ENCODE results near the gene SYTL2. TPM values are rescaled to one million over a fixed set of nuclear protein-coding genes. Genes with fewer than 3 reads are reported as not detected.

SYTL2 gene
- total RNA-seq, 1 donor from 2014 or later, result 51.1 TPM

DNA sequence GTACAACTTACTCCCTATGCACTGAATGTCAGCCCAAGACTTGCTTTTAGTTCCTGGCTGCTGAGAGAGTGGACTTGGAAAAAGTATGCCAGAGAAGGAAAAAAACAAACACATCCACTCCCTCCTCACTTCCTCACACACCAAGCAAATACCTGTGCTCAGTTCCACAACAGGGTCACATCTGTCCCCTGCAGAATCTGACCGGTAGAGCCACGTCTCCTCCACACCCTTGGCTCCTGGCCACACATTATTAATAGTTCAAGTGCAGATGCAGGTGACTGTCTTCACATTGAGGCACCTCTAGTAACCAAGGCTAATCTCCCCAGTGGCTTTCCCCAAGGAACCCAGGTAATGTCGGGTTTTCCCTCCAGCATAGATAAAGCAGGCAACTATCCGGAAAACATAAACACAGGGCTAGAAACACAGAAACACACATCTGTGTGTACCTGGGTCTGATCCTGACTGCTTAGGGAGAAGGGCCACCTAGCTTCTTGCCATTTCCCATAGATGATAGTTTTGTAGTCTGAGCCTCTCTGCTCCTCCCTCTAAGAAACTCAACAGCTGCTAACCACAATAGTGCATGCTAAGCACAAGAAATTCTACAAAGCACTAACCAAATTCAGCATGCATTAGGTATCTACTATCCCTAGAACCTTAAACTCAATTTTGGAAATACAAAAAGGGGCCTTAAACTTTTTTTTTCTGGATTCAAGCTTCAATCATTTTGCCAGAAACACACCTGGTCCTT, 10.2 kb downstream of the SYTL2 start:
- Histone ChIP-seq H3K36me3 (ENCODE audit: control insufficient read depth in 3 of 3, insufficient read depth in 3 of 3, low read length in 3 of 3) (no peaks in the 10 kb centered on the region), H3K4me1 (ENCODE audit: control insufficient read depth in 3 of 3, insufficient read depth in 3 of 3, low read length in 3 of 3) (peaks cover 0 to 3% (median 0%) of the 10 kb centered on the region in 3 donors), H3K27me3 (ENCODE audit: control insufficient read depth in 3 of 3, insufficient read depth in 3 of 3, low read length in 3 of 3) (no peaks in the 10 kb centered on the region), H3K9ac (ENCODE audit: low read depth in 1 of 3, low read length in 3 of 3) (no peak overlapping the region), H3K4me3 (ENCODE audit: low read length in 3 of 3) (no peak overlapping the region), H3K9me3 (ENCODE audit: control insufficient read depth in 3 of 3, low read length in 3 of 3) (no peaks in the 10 kb centered on the region), H3K27ac (ENCODE audit: low read depth, low read length) (no peak overlapping the region)

DNA sequence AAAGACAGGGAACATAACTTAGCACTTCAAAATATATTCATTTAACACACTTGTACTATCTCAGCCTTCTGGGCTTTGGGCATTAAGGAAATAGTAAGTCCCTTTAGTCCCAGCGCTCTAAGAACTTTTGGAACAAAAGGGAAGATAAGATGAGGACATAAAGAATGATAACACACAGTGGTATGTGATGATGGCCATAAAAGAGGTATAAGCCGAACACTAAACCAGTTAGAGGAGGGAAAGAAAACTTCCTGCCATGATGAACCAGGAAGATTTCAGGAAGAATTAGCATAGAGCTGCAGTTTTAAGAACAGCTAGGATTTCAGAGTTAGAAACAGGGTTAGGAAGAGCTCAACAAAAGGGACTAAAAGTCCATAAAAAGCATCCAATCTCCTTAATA, 11.8 kb downstream of the SYTL2 start:
- no peak overlapping the region for H3K27ac ChIP-seq (ENCODE audit: low read depth, low read length)
- H3K27me3 ChIP-seq (ENCODE audit: control insufficient read depth in 3 of 3, insufficient read depth in 3 of 3, low read length in 3 of 3), result no peaks in the 10 kb centered on the region
- no peaks in the 10 kb centered on the region for H3K9me3 ChIP-seq (ENCODE audit: control insufficient read depth in 3 of 3, low read length in 3 of 3)
- no peak overlapping the region for H3K9ac ChIP-seq (ENCODE audit: low read depth in 1 of 3, low read length in 3 of 3)
- no peaks in the 10 kb centered on the region for H3K36me3 ChIP-seq (ENCODE audit: control insufficient read depth in 3 of 3, insufficient read depth in 3 of 3, low read length in 3 of 3)
- H3K4me3 ChIP-seq (ENCODE audit: low read length in 3 of 3), result no peak overlapping the region
- peaks cover 0 to 3% (median 0%) of the 10 kb centered on the region in 3 donors for H3K4me1 ChIP-seq (ENCODE audit: control insufficient read depth in 3 of 3, insufficient read depth in 3 of 3, low read length in 3 of 3)

DNA sequence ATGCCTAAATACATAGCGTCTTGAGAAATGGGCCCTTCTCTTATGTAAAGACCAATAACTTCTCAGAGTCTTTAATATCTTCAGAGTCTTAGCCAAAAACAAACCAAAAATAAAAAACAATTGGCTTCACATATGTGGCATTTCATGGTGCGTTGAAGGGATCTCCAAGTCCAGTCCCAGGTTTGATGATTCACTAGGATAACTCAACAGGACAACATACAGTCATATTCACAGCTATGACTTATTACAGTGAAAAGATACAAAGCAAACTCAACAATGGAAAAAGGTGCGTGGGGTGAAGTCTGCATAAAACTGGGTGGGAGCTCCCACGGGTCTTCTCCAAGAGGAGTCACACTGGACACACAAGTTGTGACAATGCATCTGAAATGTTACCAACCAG, 12.6 kb downstream of the SYTL2 start:
- Histone ChIP-seq H3K9me3 (ENCODE audit: control insufficient read depth in 3 of 3, low read length in 3 of 3) (no peaks in the 10 kb centered on the region), H3K4me3 (ENCODE audit: low read length in 3 of 3) (no peak overlapping the region), H3K9ac (ENCODE audit: low read depth in 1 of 3, low read length in 3 of 3) (no peak overlapping the region), H3K4me1 (ENCODE audit: control insufficient read depth in 3 of 3, insufficient read depth in 3 of 3, low read length in 3 of 3) (peaks cover 0 to 3% (median 0%) of the 10 kb centered on the region in 3 donors), H3K27ac (ENCODE audit: low read depth, low read length) (no peak overlapping the region), H3K27me3 (ENCODE audit: control insufficient read depth in 3 of 3, insufficient read depth in 3 of 3, low read length in 3 of 3) (no peaks in the 10 kb centered on the region), H3K36me3 (ENCODE audit: control insufficient read depth in 3 of 3, insufficient read depth in 3 of 3, low read length in 3 of 3) (no peaks in the 10 kb centered on the region)

DNA sequence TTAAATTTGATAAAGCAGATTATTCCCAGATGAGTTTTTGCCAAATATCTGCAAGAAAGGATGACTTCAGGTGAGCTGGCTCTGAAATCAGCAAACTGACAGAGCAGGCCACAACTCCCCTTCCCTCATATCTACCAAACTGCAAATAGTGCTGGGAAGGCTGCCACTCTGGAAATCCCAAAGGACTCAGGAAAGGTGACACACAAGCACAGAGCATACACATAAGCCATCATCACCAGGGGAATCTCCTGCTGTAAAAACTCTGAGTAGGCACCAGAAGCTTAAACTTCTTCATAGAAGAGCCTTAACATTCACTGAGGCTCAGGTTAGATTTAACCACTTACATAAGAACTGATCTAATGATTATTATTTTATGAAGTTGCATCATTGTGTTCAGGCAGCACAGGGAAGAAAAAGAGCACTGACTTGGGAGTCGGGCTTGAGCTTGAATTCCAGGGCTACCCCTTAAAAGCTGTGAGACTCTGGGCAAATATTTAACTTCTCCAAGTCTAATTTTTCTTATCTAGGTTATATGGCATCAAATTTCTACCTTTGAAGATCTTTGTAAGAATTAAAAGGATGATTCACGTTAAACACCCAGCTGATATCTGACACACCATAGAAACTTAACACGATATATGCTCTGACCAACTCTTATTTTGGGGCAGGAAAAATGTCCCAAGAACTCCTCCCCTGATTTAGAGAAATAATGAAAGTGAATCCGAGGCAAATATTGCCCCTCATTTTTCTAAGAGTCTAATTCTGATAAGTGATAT, 15.0 kb downstream of the SYTL2 start:
- Histone ChIP-seq H3K9ac (ENCODE audit: low read depth in 1 of 3, low read length in 3 of 3) (no peak overlapping the region), H3K27ac (ENCODE audit: low read depth, low read length) (no peak overlapping the region), H3K9me3 (ENCODE audit: control insufficient read depth in 3 of 3, low read length in 3 of 3) (no peaks in the 10 kb centered on the region), H3K36me3 (ENCODE audit: control insufficient read depth in 3 of 3, insufficient read depth in 3 of 3, low read length in 3 of 3) (no peaks in the 10 kb centered on the region), H3K27me3 (ENCODE audit: control insufficient read depth in 3 of 3, insufficient read depth in 3 of 3, low read length in 3 of 3) (no peaks in the 10 kb centered on the region), H3K4me1 (ENCODE audit: control insufficient read depth in 3 of 3, insufficient read depth in 3 of 3, low read length in 3 of 3) (peaks cover 0 to 7% (median 0%) of the 10 kb centered on the region in 3 donors), H3K4me3 (ENCODE audit: low read length in 3 of 3) (no peak overlapping the region)

DNA sequence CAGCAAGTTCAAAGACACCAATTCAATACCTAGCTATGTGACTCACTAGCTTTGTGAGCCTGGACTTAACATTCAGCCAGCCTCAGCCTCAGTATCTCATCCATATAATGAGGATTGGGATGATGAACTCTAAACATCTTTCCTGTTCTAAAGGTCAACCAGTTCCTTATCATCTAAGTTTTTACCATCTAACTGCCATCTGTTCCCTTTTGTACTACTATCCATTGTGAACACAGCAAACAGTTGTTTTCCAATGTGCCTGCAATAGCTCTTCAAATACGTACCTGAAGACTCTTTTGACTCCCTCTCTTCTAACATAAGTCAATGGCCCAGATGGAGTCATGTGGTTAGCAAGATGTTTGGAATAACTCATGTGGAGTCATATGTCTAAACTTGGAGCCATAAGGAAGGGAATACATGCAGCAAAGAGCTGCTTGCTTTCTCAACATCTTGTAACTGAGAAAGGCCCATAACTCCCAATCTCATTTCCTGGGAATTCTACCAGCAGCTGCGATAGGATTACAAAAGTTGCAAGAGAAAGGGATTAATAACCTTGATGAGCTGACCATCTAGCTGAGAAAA, 19.4 kb downstream of the SYTL2 start:
- no peak overlapping the region for H3K4me3 ChIP-seq (ENCODE audit: low read length in 3 of 3)
- no peak overlapping the region for H3K9ac ChIP-seq (ENCODE audit: low read depth in 1 of 3, low read length in 3 of 3)
- H3K27me3 ChIP-seq (ENCODE audit: control insufficient read depth in 3 of 3, insufficient read depth in 3 of 3, low read length in 3 of 3), result no peaks in the 10 kb centered on the region
- peaks cover 0 to 5% (median 3%) of the 10 kb centered on the region in 3 donors for H3K4me1 ChIP-seq (ENCODE audit: control insufficient read depth in 3 of 3, insufficient read depth in 3 of 3, low read length in 3 of 3)
- H3K9me3 ChIP-seq (ENCODE audit: control insufficient read depth in 3 of 3, low read length in 3 of 3), result no peaks in the 10 kb centered on the region
- H3K27ac ChIP-seq (ENCODE audit: low read depth, low read length), result no peak overlapping the region
- no peaks in the 10 kb centered on the region for H3K36me3 ChIP-seq (ENCODE audit: control insufficient read depth in 3 of 3, insufficient read depth in 3 of 3, low read length in 3 of 3)

DNA sequence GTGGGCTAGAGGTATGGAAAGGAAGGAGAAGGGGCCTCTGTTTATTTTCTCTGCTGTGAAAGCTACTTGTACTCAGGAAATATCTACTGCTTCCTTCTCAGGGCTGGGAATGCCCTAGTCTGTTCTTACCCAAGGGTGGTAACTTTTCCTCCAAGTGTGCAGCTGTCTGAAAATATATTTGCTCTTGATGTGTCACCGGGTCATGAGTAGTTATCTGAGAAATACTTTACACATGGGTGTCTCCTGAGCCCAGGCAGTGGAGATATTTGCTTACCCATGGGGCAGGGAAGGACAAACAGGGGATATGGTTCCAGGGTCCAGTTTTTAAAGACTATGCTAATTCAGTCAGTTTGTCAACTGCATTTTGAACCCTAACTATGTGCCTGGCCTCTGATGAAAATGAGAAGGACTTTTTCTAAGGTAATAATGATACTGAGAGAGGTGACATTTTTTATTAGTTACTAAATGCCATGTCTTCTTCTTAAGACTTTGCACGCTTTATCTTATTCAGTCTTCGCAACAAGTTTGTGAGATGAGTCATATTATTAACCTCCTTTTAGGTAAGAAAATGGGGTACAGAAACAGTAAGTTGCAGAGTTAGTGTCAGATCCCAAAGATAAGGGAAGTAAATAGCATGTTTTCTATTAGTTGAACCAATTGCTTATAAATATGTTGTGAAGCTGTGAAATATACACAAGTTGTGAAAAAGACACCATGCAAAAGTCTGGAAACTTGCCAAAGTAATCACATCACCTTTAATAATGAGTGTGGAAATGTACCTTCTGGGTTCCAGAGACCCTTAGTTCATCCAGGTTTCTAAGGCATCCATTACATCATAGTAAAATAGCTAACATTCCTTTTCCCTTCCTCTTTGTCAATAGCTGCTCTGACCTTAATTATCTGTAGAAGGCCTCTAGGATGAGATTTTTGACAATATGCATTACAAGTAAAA, 22.9 kb downstream of the SYTL2 start:
- Histone ChIP-seq H3K4me1 (ENCODE audit: control insufficient read depth in 3 of 3, insufficient read depth in 3 of 3, low read length in 3 of 3) (peaks cover 0 to 5% (median 3%) of the 10 kb centered on the region in 3 donors), H3K27ac (ENCODE audit: low read depth, low read length) (peak overlapping the region; percentile 10), H3K27me3 (ENCODE audit: control insufficient read depth in 3 of 3, insufficient read depth in 3 of 3, low read length in 3 of 3) (no peaks in the 10 kb centered on the region), H3K36me3 (ENCODE audit: control insufficient read depth in 3 of 3, insufficient read depth in 3 of 3, low read length in 3 of 3) (no peaks in the 10 kb centered on the region), H3K9me3 (ENCODE audit: control insufficient read depth in 3 of 3, low read length in 3 of 3) (no peaks in the 10 kb centered on the region), H3K9ac (ENCODE audit: low read depth in 1 of 3, low read length in 3 of 3) (no peak overlapping the region), H3K4me3 (ENCODE audit: low read length in 3 of 3) (no peak overlapping the region)

DNA sequence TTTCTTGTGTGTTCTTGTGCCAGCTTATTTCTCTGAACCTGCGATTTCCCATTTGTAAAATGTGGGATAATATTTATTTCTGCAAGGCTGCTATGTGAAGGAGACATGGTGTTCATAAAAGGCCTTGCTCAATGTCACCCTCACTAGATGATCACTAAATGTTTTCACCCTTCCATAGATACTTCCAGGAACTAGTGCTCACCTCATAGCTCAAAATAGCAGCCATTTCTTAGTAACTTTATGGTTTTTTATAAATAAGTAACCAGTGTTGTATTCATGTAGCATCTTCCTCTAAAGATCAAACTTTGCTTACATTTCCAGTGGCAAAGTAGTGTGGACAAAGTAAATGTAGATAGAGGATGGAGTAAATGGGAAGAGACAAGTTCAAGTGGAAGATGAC, 23.8 kb downstream of the SYTL2 start:
- H3K9ac ChIP-seq (ENCODE audit: low read depth in 1 of 3, low read length in 3 of 3), result no peak overlapping the region
- H3K4me1 ChIP-seq (ENCODE audit: control insufficient read depth in 3 of 3, insufficient read depth in 3 of 3, low read length in 3 of 3), result peaks cover 0 to 5% (median 3%) of the 10 kb centered on the region in 3 donors
- H3K36me3 ChIP-seq (ENCODE audit: control insufficient read depth in 3 of 3, insufficient read depth in 3 of 3, low read length in 3 of 3), result no peaks in the 10 kb centered on the region
- H3K4me3 ChIP-seq (ENCODE audit: low read length in 3 of 3), result no peak overlapping the region
- H3K27me3 ChIP-seq (ENCODE audit: control insufficient read depth in 3 of 3, insufficient read depth in 3 of 3, low read length in 3 of 3), result no peaks in the 10 kb centered on the region
- no peaks in the 10 kb centered on the region for H3K9me3 ChIP-seq (ENCODE audit: control insufficient read depth in 3 of 3, low read length in 3 of 3)
- peak overlapping the region; percentile 10 for H3K27ac ChIP-seq (ENCODE audit: low read depth, low read length)

DNA sequence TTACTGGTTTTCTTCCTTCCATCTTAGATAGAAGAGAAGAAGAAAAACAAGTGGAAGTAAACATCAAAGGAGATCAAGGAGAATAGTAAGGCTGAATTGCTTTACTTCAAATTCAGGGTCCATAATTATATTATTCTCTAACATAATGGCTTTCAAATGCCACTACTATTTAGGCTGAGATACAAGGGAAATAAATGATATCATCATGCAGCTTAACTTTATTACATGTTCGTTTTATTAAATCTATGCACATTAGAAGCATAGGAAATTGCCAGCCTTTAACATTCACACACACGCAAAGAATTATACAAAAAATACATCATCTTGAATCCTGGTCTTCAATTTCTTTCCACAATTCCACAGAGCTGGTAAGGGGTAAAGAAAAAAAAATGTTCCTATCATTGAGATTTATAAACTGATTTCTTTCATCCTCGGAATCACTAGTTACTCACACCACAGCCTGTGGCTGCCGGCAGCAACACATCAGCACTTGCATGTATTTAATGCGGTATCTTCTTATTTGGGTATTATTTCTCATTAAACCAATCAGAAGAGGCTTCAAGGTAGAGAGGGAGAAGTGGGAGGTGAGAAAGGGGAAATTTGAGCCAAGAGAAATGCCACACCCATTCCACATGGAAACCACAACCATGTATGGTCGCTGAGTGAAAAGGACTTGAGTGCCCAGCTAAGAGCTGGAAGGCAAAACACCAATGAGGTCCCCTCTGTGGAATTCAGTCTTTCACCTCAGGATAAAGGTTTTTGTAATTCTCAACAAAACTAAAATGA, 26.3 kb downstream of the SYTL2 start:
- no peaks in the 10 kb centered on the region for H3K36me3 ChIP-seq (ENCODE audit: control insufficient read depth in 3 of 3, insufficient read depth in 3 of 3, low read length in 3 of 3)
- no peak overlapping the region for H3K27ac ChIP-seq (ENCODE audit: low read depth, low read length)
- peaks cover 0 to 3% (median 0%) of the 10 kb centered on the region in 3 donors for H3K4me1 ChIP-seq (ENCODE audit: control insufficient read depth in 3 of 3, insufficient read depth in 3 of 3, low read length in 3 of 3)
- no peaks in the 10 kb centered on the region for H3K27me3 ChIP-seq (ENCODE audit: control insufficient read depth in 3 of 3, insufficient read depth in 3 of 3, low read length in 3 of 3)
- no peaks in the 10 kb centered on the region for H3K9me3 ChIP-seq (ENCODE audit: control insufficient read depth in 3 of 3, low read length in 3 of 3)
- H3K9ac ChIP-seq (ENCODE audit: low read depth in 1 of 3, low read length in 3 of 3), result no peak overlapping the region
- H3K4me3 ChIP-seq (ENCODE audit: low read length in 3 of 3), result no peak overlapping the region

DNA sequence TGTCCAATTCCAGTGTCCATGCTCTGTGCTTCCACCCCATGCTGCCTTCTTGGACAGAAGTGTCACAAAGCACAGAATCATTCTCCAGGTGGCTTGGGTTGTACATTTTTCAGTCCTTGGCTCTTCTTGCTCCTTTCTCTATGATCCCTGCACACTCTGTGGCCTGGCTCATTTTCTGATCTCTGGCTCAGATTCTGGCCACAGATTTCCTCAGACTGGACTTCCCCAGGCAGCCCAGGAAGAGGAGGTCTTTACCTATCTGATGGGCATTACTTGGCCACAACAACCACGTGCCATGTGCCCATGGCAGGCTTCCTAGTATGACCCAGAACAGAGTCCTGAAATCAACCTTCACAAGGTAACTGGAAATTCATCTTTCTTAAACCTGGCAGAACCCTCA, 27.2 kb downstream of the SYTL2 start:
- peaks cover 0 to 3% (median 0%) of the 10 kb centered on the region in 3 donors for H3K4me1 ChIP-seq (ENCODE audit: control insufficient read depth in 3 of 3, insufficient read depth in 3 of 3, low read length in 3 of 3)
- H3K9ac ChIP-seq (ENCODE audit: low read depth in 1 of 3, low read length in 3 of 3), result no peak overlapping the region
- H3K36me3 ChIP-seq (ENCODE audit: control insufficient read depth in 3 of 3, insufficient read depth in 3 of 3, low read length in 3 of 3), result no peaks in the 10 kb centered on the region
- H3K9me3 ChIP-seq (ENCODE audit: control insufficient read depth in 3 of 3, low read length in 3 of 3), result no peaks in the 10 kb centered on the region
- no peak overlapping the region for H3K4me3 ChIP-seq (ENCODE audit: low read length in 3 of 3)
- no peaks in the 10 kb centered on the region for H3K27me3 ChIP-seq (ENCODE audit: control insufficient read depth in 3 of 3, insufficient read depth in 3 of 3, low read length in 3 of 3)
- H3K27ac ChIP-seq (ENCODE audit: low read depth, low read length), result no peak overlapping the region

All from skeletal muscle tissue (tissue), 4 donors.